CD8-positive, alpha-beta memory T cell (primary cell): Measurements from ENCODE around the gene PRKACG. TPM values are rescaled to one million over a fixed set of nuclear protein-coding genes. Genes with fewer than 3 reads are reported as not detected.
A peak's percentile ranks its signal among the peaks of the same experiment; 100 is the strongest.

Source experiments
- CTCF ChIA-PET: fragments of 350-600 bp; sonication (Branson Sonifier 250); formaldehyde crosslinking; loops from one replicate; lab custom pipeline; 2021; ENCODE audit warnings: antibody characterized with exemption; lab: Charles Lee
- POLR2A ChIA-PET: fragments of 350-600 bp; sonication (Branson Sonifier 250); formaldehyde crosslinking; loops from one replicate; lab custom pipeline; 2021; ENCODE audit warnings: antibody characterized with exemption; lab: Charles Lee
- DNase-seq, 5 donors: peaks; one replicate each; pipeline versions ENCODE4 v3.0.0 to v3.0.0-alpha.2; 2020 to 2022; ENCODE audit warnings: mixed read lengths in 1 of 5
- H3K27ac ChIP-seq: one replicate; pipeline ENCODE4 v1.7.0; 2013; ENCODE audit warnings: low read depth, mild to moderate bottlenecking, low read length, moderate library complexity
- H3K27me3 ChIP-seq: 2 replicates; pipeline ENCODE4 v1.7.0; 2013; ENCODE audit warnings: low read length, mild to moderate bottlenecking; ENCODE audit not compliant: insufficient read depth, poor library complexity, severe bottlenecking
- H3K36me3 ChIP-seq: 2 replicates; pipeline ENCODE4 v1.7.0; 2013; ENCODE audit warnings: mild to moderate bottlenecking, low read length, moderate library complexity; ENCODE audit not compliant: insufficient read depth
- H3K4me1 ChIP-seq: 2 replicates; pipeline ENCODE4 v1.7.0; 2013; ENCODE audit warnings: mild to moderate bottlenecking, low read length, moderate library complexity; ENCODE audit not compliant: insufficient read depth
- H3K4me3 ChIP-seq: 2 replicates; pipeline ENCODE4 v1.7.0; 2013; ENCODE audit warnings: mild to moderate bottlenecking, low read length
- H3K9me3 ChIP-seq: 2 replicates; pipeline ENCODE4 v1.7.0; 2013; ENCODE audit warnings: mild to moderate bottlenecking, low read length
- H3K27ac Mint-ChIP-seq, 8 donors: one replicate each; pipeline ENCODE4 v1.8.0; 2020 to 2021; ENCODE audit warnings: mixed read lengths in 8 of 8, mild to moderate bottlenecking in 6 of 8, inconsistent platforms in 3 of 8, moderate library complexity in 3 of 8
- H3K27me3 Mint-ChIP-seq, 2 donors: one replicate each; pipeline ENCODE4 v1.8.0; 2020 to 2021; ENCODE audit warnings: mixed read lengths in 2 of 2, mild to moderate bottlenecking in 1 of 2, moderate library complexity in 1 of 2
- H3K36me3 Mint-ChIP-seq, 3 donors: one replicate each; pipeline ENCODE4 v1.8.0; 2020 to 2021; ENCODE audit warnings: mixed read lengths in 3 of 3, inconsistent platforms in 1 of 3, mild to moderate bottlenecking in 1 of 3
- H3K4me1 Mint-ChIP-seq, 3 donors: one replicate each; pipeline ENCODE4 v1.8.0; 2020 to 2021; ENCODE audit warnings: mixed read lengths in 3 of 3, inconsistent platforms in 1 of 3, mild to moderate bottlenecking in 1 of 3
- H3K4me3 Mint-ChIP-seq, 7 donors: one replicate each; pipeline ENCODE4 v1.8.0; 2020 to 2021; ENCODE audit warnings: mixed read lengths in 7 of 7, mild to moderate bottlenecking in 6 of 7, moderate library complexity in 4 of 7, inconsistent platforms in 2 of 7
- H3K9me3 Mint-ChIP-seq, 5 donors: one replicate each; pipeline ENCODE4 v1.8.0; 2020 to 2022; ENCODE audit warnings: mixed read lengths in 5 of 5, mild to moderate bottlenecking in 3 of 5, moderate library complexity in 2 of 5, inconsistent platforms in 1 of 5
- polyA plus RNA-seq: library from polyadenylated mRNA; unstranded; fragments of 300-500 nt; fragmentation: Illumina TruSeq; gene quantifications from one replicate; pipeline ENCODE4 v1.2.3, GENCODE V29; 2021
- total RNA-seq, 2 experiments: library from RNA; stranded (reverse); gene quantifications; one replicate each; pipeline ENCODE4 v1.2.3, GENCODE V29; 2021

The PRKACG gene
- total and polyA plus RNA-seq, 3 experiments from 2014 or later = not detected

GRCh38 chr9:69047371-69047770 lies 33.5 kb upstream of the PRKACG start:
- H3K36me3 ChIP-seq = peaks cover 15% of the 10 kb centered on the region

GRCh38 chr9:69046723-69047122 lies 32.8 kb upstream of the PRKACG start:
- Histone ChIP-seq H3K9me3 (no peaks in the 10 kb centered on the region), H3K4me1 (no peaks in the 10 kb centered on the region), H3K27ac (no peak overlapping the region), H3K27me3 (no peaks in the 10 kb centered on the region), H3K36me3 (peaks cover 15% of the 10 kb centered on the region), H3K4me3 (no peak overlapping the region)
- ChIA-PET CTCF (no interaction called here), POLR2A (no interaction called here)
- Mint-ChIP-seq H3K4me3 (no peak overlapping the region), H3K27me3 (peaks cover 0 to 1% of the 10 kb centered on the region in 2 donors), H3K27ac (peak overlapping the region in 2 of 8 donors; percentile 17 to 58), H3K4me1 (peaks cover 20 to 21% (median 20%) of the 10 kb centered on the region in 3 donors), H3K9me3 (no peaks in the 10 kb centered on the region), H3K36me3 (peaks cover 0 to 61% (median 12%) of the 10 kb centered on the region in 3 donors)
- DNase-seq = no peak

More at GRCh38 chr9:69047371-69047770, 33.5 kb upstream of the PRKACG start:
- Histone ChIP-seq H3K27me3 (no peaks in the 10 kb centered on the region), H3K27ac (no peak overlapping the region), H3K4me1 (no peaks in the 10 kb centered on the region), H3K9me3 (no peaks in the 10 kb centered on the region), H3K4me3 (no peak overlapping the region)
- Mint-ChIP-seq H3K9me3 (no peaks in the 10 kb centered on the region), H3K27me3 (peaks cover 0 to 1% of the 10 kb centered on the region in 2 donors), H3K4me1 (peaks cover 18 to 21% (median 20%) of the 10 kb centered on the region in 3 donors), H3K36me3 (peaks cover 0 to 61% (median 12%) of the 10 kb centered on the region in 3 donors), H3K4me3 (no peak overlapping the region), H3K27ac (no peak overlapping the region)
- CTCF ChIA-PET = interaction anchor here (0.6 kb wide), 1 partner anchor 146 kb away, joined by 3 read pairs; no protein-coding TSS in a partner anchor
- POLR2A ChIA-PET = no interaction called here
- DNase-seq = no peak

- H3K4me3 Mint-ChIP-seq = no peak overlapping the region
- Histone ChIP-seq H3K9me3 (no peaks in the 10 kb centered on the region), H3K36me3 (peaks cover 15% of the 10 kb centered on the region), H3K4me3 (no peak overlapping the region), H3K27me3 (no peaks in the 10 kb centered on the region), H3K27ac (no peak overlapping the region), H3K4me1 (no peaks in the 10 kb centered on the region)
- CTCF ChIA-PET = interaction anchor here (1.0 kb wide), 1 partner anchor 47 kb away, joined by 3 read pairs; no protein-coding TSS in a partner anchor
- peaks cover 0 to 59% (median 12%) of the 10 kb centered on the region in 3 donors for H3K36me3 Mint-ChIP-seq
- no peak for DNase-seq
- peaks cover 20 to 25% (median 24%) of the 10 kb centered on the region in 3 donors for H3K4me1 Mint-ChIP-seq
- H3K27me3 Mint-ChIP-seq = peaks cover 0 to 1% of the 10 kb centered on the region in 2 donors
- H3K27ac Mint-ChIP-seq = peak overlapping the region in 1 of 8 donors; percentile 71
- no peaks in the 10 kb centered on the region for H3K9me3 Mint-ChIP-seq
- POLR2A ChIA-PET = no interaction called here
Measured at GRCh38 chr9:69045821-69046220, 31.9 kb upstream of the PRKACG start.

- peaks cover 0 to 58% (median 12%) of the 10 kb centered on the region in 3 donors for H3K36me3 Mint-ChIP-seq
- H3K9me3 ChIP-seq = no peaks in the 10 kb centered on the region
- H3K27ac Mint-ChIP-seq = peak overlapping the region in 5 of 8 donors; percentile 23 to 93 (median 51)
- ChIA-PET POLR2A (no interaction called here), CTCF (interaction anchor here (1.0 to 1.8 kb wide), 3 partner anchors 9 to 45 kb away, joined by 3 to 9 read pairs (median 4); partner anchors contain the start of gene FXN)
- peaks cover 15% of the 10 kb centered on the region for H3K36me3 ChIP-seq
- peaks cover 0 to 1% of the 10 kb centered on the region in 2 donors for H3K27me3 Mint-ChIP-seq
- H3K9me3 Mint-ChIP-seq = no peaks in the 10 kb centered on the region
- DNase-seq = no peak
- H3K4me1 Mint-ChIP-seq = peaks cover 20 to 26% (median 25%) of the 10 kb centered on the region in 3 donors
- H3K4me1 ChIP-seq = no peaks in the 10 kb centered on the region
- H3K4me3 ChIP-seq = no peak overlapping the region
- H3K4me3 Mint-ChIP-seq = no peak overlapping the region
- H3K27me3 ChIP-seq = no peaks in the 10 kb centered on the region
- no peak overlapping the region for H3K27ac ChIP-seq
Measured at GRCh38 chr9:69044240-69045219, 30.6 kb upstream of the PRKACG start.

- H3K36me3 ChIP-seq = no peaks in the 10 kb centered on the region
- no peak overlapping the region for H3K27ac ChIP-seq
- Mint-ChIP-seq H3K4me3 (no peak overlapping the region), H3K9me3 (no peaks in the 10 kb centered on the region), H3K27ac (peak overlapping the region in 1 of 8 donors; percentile 61), H3K36me3 (peaks cover 0 to 29% (median 5%) of the 10 kb centered on the region in 3 donors), H3K27me3 (no peaks in the 10 kb centered on the region), H3K4me1 (peaks cover 31 to 42% (median 40%) of the 10 kb centered on the region in 3 donors)
- ChIA-PET CTCF (no interaction called here), POLR2A (no interaction called here)
- no peak overlapping the region for H3K4me3 ChIP-seq
- H3K9me3 ChIP-seq = no peaks in the 10 kb centered on the region
- no peak for DNase-seq
- H3K27me3 ChIP-seq = no peaks in the 10 kb centered on the region
- H3K4me1 ChIP-seq = peaks cover 6% of the 10 kb centered on the region
Measured at GRCh38 chr9:69040646-69041045, 26.7 kb upstream of the PRKACG start.

- POLR2A ChIA-PET = interaction anchor here (1.0 to 1.8 kb wide), 2 partner anchors 17 to 158 kb away, joined by 3 to 4 read pairs; no protein-coding TSS in a partner anchor
- H3K27ac Mint-ChIP-seq = peak overlapping the region; percentile 60 to 94 (median 92)
- peak overlapping the region; percentile 80 for H3K4me3 ChIP-seq
- peaks cover 0 to 12% (median 2%) of the 10 kb centered on the region in 3 donors for H3K36me3 Mint-ChIP-seq
- H3K36me3 ChIP-seq = no peaks in the 10 kb centered on the region
- peak overlapping the region; percentile 89 to 97 (median 96) for H3K4me3 Mint-ChIP-seq
- CTCF ChIA-PET = interaction anchor here (1.0 to 3.5 kb wide), 7 partner anchors 12 to 157 kb away, joined by 3 to 45 read pairs (median 7); no protein-coding TSS in a partner anchor
- H3K9me3 Mint-ChIP-seq = no peaks in the 10 kb centered on the region
- H3K27ac ChIP-seq = no peak overlapping the region
- H3K27me3 ChIP-seq = no peaks in the 10 kb centered on the region
- H3K27me3 Mint-ChIP-seq = no peaks in the 10 kb centered on the region
- H3K9me3 ChIP-seq = no peaks in the 10 kb centered on the region
- no peak for DNase-seq
- peaks cover 12% of the 10 kb centered on the region for H3K4me1 ChIP-seq
- peaks cover 11 to 25% (median 24%) of the 10 kb centered on the region in 3 donors for H3K4me1 Mint-ChIP-seq
Measured at GRCh38 chr9:69036799-69037198, 22.9 kb upstream of the PRKACG start.

- Histone ChIP-seq H3K27me3 (no peaks in the 10 kb centered on the region), H3K27ac (peak overlapping the region; percentile 59), H3K9me3 (no peaks in the 10 kb centered on the region), H3K4me1 (peaks cover 12% of the 10 kb centered on the region), H3K36me3 (no peaks in the 10 kb centered on the region), H3K4me3 (peak overlapping the region; percentile 80)
- Mint-ChIP-seq H3K4me1 (peaks cover 12 to 25% (median 24%) of the 10 kb centered on the region in 3 donors), H3K36me3 (peaks cover 0 to 12% (median 2%) of the 10 kb centered on the region in 3 donors), H3K27ac (peak overlapping the region; percentile 60 to 94 (median 92)), H3K9me3 (no peaks in the 10 kb centered on the region), H3K4me3 (peak overlapping the region; percentile 89 to 97 (median 96)), H3K27me3 (no peaks in the 10 kb centered on the region)
- DNase-seq = peak in 2 of 5 donors; percentile 3 to 20
- ChIA-PET POLR2A (interaction anchor here (1.0 to 1.8 kb wide), 2 partner anchors 17 to 159 kb away, joined by 3 to 4 read pairs; no protein-coding TSS in a partner anchor), CTCF (interaction anchor here (1.0 to 3.5 kb wide), 8 partner anchors 8 to 158 kb away, joined by 3 to 45 read pairs (median 8); no protein-coding TSS in a partner anchor)
Measured at GRCh38 chr9:69036309-69036708, 22.4 kb upstream of the PRKACG start.
